CD4-positive, alpha-beta T cell treated with Interleukin-6 at 100 ng/mL for 8 hours (primary cell): Measurements from ENCODE around the gene NPM1.
"Not testable (repeated sequence)": the region's sequence is repeated elsewhere in the genome, so short reads cannot be mapped to it uniquely, and the experiment has no call there.

Source experiments
- DNase-seq: peaks from one replicate; pipeline ENCODE4 v3.0.0-alpha.2; 2020; ENCODE audit warnings: mixed read lengths, low spot score

The NPM1 gene

DNA sequence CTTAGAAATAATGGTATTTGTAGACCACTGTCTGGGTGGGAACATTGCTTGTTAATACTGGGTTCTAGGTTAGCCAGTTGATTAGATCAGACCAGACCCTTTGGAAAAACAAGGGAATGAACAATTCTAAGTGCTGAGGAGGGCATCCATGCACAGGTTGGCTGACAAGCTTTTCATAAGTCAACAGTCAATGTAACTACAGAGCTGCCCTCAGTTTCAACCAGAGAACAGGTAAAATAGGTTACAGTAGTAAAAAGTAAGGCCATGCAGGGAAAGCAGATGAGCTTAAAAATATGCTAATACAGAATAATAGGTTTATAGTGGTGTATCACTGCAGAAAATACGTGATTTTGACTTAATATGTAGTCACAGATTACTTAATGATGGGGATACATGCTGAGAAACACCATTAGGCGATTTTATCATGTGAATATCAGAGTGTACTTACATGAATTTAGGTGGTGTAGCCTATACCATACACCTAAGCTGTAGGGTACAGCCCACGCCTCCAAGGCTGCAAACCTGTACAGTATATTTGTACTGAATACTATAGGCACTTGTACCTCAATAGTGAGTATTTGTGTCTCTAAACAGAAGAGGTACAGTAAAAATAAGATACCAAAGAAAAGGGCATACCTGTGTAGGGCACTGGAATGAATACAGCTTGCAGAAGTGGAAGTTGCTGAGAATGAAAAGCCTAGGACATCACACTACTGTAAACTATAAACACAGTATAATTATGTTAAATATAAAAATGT is 25.7 kb downstream of the NPM1 start:
- DNase-seq, result no peak

DNA sequence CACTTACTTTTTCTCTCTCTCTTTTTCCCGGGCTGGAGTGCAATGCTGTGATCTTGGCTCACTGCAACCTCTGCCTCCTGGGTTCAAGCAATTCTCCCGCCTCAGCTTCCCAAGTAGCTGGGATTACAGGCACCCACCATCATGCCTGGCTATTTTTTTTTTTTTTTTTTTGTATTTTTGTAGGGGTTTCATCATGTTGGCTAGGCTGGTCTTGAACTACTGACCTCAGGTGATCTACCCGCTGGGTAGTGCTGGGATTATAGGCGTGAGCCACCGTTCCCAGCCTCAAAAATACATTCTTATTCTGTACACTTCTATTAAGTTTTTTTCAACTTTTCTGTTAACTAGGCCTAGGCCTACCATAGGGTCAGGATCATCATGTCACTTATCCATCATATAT is 26.3 kb downstream of the NPM1 start:
- DNase-seq, result not testable (repeated sequence)

DNA sequence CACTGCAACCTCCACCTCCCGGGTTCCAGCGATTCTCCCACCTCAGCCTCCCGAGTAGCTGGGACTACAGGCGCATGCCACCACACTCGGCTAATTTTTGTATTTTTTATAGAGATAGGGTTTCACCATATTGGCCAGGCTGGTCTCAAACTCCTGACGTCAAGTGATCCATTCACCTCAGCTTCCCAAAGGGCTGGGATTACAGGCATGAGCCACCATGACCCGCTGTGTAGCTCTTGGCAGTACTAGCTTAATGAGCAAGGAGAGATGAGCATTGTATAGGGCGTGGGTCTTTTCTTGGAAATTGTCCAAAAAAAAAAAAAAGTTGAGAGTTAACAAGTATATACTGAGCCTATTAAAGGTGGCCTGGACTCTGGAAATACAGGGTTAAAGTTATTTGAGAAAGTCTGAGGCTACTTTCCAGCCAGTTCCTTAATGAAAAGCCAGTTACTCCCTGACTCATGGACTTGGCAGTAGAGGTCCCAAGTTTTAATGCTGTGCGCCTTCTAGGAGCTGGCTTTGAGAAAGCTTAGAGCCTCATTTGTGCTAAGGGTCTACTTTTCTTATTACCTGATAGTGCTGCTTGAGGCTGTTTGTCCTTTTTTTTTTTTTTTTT is 27.6 kb downstream of the NPM1 start:
- DNase-seq, result no peak

DNA sequence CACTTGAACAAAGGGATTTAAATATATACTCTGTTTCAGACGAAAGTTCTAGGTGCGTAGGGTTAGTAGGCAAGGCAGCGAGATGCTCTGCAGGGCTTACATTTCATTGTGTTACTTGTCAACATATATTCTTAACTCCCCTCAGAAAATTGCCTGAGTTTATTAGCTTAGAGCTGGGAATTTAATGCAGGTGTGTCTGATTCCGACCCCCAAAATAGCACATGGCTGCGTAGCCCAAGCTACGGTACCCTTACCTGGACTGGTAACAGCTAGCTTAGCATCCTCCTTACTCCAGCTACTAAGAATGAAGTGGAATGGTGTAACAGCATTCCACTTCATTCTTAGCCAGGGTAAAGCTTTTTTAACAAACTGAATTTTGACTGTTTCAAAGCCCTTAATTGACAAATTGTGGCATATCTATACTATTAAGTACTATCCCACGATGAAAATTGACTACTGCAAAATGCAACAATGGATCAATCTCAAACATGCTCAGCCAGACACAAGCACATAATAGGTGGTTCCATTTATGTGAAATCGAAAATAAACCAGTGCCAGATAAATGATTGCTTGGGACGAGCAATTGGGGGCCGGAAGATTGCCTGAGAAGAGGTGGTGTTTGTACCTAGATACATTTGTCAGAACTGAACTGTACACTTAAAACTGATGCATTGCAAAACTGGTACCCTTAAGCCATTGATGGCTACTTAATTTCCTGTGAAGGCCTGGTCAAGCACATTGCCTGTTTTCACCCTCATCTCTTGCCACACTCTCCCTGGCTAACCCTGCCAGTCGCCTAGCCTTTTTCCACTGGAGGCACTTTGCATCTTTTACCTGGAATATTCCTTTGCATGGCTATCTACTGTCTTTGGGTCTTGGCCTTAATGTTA is 28.8 kb downstream of the NPM1 start:
- no peak for DNase-seq

DNA sequence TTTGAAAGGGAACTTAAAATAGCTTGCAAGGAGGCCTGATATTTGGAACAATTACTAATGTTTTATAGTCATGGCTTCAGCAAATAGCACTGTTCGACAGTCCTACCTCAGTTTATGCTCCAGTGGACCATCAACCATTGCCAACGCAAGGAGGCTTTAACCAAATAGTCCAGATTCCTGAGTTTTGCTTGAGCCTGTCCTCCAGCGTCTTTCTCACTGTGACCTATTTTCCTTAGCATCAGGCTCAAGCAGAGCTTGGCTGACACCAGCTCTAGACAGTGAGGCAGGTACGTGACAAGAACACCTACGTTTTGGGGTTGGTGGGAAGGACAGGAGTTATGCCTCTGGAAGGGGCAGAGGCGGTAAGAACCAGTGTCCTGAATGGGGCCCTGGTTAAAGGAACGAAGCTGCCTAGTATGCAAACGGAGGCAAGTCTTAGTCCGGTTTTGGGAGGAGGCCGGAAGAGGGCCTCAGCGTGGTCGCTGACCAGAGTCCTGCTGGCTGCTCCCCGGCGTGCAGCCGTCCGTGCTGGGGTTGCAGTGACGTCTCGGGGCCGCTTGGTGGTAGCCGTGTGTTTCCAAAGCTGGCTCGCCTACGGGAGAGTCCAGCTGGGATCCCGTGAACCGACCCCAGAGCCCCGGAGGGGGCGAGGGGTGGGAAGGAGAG is 30.8 kb downstream of the NPM1 start:
- DNase-seq, result peak; percentile 36

DNA sequence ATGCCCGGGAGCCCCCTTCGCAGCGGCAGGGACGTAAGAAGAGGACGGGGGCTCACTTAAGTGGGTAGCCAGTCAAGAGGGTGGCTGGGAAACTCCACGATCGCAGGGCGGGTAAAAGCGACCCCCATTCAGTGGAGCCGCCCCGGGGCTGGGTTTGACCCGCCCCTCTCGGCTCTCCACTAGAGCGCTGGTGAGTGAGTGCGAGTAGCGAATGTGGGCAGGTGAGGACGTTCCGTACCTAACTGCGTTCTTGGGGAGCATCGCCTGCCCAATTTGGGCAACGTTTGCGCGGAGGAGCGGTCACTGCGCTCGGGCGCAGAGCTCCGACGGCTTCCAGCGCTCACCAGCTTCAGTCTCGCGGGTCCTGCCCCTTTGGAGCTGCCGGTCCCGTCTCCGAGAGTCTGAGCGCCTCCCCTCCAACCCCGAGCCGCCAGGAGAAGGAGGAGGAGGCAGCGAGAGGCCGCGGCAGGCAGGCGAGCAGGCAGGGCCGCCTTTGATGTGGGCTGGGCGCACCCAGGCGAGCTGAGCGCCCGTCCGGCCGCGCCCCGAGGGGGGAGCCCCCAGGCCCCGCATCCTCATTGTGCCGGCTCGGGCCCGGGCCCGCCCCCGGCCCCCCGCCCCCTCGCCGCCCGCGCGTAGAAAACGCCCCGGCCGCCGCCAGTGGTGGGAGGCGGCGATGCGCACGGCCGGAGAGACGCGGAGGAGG is 31.5 kb downstream of the NPM1 start, which contains the start of gene FGF18:
Gene FGF18, plus strand, starts transcription at position 666 of the 706 bp plus-strand sequence. CDS start 553 bp downstream, outside the sequence.
- no peak for DNase-seq

DNA sequence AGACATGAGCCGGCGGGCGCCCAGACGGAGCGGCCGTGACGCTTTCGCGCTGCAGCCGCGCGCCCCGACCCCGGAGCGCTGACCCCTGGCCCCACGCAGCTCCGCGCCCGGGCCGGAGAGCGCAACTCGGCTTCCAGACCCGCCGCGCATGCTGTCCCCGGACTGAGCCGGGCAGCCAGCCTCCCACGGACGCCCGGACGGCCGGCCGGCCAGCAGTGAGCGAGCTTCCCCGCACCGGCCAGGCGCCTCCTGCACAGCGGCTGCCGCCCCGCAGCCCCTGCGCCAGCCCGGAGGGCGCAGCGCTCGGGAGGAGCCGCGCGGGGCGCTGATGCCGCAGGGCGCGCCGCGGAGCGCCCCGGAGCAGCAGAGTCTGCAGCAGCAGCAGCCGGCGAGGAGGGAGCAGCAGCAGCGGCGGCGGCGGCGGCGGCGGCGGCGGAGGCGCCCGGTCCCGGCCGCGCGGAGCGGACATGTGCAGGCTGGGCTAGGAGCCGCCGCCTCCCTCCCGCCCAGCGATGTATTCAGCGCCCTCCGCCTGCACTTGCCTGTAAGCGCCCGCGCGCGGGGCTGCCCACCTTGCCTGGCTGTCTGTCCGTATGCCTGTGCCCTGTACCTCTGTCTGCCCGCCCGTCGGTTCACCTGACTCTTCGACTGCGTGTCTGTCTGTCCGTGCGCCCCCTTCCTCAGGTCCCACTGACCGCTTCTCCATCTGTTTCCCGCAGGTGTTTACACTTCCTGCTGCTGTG is 32.2 kb downstream of the NPM1 start:
- DNase-seq, result no peak

DNA sequence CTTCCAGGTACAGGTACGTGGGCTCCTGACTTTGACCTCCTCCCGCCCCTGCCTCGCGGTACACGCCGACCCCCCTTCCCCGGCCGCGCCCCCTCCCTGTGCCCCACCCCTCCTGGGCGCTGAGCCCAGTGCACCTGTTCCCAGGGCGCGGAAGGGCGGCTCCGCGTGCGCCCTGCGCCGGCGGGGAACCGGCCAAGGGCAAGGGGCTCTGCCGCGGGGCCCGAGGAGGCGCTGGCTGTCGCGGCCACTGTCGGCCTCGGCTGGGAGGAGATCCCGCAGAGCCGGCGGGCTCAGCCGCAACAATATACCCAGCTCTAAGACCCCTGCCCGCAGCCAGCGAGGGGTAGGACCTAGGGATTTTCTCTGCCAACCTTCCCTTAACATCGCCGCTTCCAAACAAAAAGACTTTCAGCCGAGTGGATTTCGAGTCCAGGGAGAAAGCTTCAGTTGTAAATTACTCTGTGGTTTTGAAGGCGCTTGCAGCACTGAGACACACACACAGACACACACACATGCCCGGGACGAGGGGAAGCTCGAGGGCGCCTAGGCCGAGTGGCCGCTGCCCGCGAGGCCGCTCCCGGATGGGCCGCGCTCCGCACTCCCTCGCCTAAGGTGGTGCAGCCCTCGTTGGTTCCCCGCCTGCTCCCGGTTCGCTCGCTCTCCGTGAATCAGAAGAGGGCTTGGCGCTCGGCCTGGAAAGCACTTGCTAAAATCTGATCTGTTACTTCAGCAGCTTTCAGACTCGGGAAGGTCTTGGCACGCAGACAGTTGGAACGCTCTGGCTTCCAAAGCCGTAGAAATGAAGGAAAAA is 33.0 kb downstream of the NPM1 start:
- no peak for DNase-seq

DNA sequence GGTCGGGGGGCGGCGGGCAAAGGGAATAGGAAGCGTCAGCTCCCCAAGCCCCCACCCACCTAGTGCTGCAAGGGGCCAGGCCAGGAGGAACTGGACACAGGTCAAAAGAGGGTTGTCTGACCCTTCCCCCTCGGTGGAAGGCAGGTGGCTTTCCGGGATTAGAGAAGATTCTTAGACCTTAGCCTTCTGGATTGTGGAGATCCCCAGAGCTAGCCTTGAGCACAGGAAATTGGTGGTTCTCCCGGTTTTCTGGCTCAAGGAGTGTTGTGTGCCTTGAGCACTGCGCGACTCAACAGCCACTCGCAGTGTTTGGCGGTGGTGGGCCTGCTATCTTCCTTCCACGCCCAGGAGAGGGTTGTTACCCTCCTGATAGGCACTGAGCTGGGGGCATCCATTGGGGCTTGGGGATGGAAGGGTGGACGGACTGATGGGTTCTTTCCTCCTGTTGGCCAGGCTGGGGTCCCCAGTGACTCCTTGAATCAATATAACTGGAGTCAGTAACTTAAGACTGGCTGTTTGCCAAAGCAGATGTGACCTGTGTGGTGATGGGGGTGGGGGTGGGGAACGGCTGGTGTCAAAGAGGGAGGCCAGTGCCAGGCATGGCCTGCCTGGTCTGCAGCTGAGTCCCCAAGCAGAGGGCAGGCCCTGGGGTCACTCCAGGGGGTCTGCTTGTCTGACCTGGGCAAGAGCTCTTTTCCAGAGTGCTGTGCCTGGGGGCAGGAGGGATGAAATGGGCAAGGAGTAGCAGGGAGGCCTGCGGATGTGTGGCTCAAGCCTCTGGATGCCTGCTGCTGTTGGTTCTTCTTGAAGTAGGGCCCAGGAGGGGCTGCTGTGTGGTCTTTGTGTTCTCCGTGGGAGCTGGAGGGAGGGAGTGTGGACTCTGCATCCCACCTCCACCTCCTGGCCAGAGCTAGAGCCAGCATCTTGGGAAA is 33.9 kb downstream of the NPM1 start:
- DNase-seq, result no peak

DNA sequence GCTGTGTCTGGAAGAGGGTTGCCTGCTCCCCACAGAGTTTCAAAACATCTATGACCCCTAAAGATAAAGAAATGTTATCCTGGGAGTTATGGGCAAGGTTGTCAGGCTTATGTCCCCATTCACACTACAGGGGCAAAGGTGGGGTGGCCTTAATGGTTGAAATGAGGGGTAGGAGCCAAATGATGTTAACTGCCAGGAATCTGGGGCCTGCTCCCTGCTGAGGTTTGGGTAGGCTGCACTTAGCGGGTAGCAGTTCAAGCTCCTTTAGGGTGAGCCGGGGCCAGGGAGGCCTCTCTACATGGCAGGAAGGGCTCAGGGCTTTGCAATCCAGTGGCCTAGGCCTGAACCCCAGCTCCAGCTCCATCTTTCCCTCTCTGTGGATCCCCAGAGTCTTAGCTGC is 34.8 kb downstream of the NPM1 start:
- no peak for DNase-seq

DNA sequence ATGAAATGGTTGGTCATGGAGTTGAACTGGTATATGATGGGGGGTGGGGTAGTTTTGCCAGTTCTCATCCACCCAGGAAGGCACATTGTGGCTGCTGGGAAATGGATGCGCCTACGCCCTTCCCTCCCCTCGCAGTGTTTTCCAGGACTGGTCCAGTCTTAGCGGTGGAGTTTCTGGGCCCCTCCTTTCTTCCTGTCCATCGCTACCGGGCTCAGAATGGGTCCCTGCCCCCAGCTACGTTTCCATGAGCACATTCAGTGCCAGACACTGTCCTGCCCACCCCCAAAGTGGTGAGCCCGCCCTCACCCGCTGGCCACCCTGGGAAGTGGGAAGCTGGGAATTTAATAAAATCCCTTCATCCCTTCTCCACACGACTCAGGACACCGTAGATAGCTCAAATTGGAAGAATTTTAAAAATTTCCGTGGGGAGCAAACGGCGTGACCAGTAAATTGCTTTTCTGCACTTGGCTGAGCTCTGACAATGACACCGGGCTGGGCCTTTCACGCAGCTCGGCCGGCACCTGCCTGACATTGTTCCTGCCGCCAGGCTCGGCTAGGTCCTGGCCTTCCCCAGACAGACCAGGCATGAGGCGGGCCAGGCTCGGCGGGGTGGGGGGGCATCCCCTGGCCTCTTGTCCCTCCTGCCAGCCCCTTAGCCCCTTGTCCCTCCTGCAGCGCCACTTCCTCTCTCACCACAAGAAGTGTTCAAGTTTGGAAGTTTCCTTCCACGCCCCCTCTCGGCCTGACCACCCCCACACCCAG is 35.4 kb downstream of the NPM1 start:
- no peak for DNase-seq

DNA sequence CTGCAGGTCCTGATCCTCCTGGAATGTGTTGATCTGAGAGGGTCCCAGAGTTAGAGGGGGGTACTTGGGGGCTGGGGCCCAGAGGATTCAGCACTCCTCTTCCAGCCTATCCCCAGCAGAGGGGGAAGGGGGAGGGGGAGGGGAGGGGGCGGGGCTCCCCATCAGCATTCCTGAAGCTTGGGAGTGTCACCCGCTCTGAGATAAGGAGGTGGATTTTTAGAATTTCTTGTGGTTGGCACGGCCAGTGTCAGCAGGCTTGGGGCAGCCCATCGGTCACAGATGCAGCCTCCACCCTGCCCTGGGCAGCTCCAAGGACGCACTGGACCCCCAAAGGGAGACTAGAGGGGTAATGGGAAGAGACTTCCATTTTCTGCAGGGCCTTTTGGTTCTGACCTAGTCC is 37.1 kb downstream of the NPM1 start:
- DNase-seq, result no peak

DNA sequence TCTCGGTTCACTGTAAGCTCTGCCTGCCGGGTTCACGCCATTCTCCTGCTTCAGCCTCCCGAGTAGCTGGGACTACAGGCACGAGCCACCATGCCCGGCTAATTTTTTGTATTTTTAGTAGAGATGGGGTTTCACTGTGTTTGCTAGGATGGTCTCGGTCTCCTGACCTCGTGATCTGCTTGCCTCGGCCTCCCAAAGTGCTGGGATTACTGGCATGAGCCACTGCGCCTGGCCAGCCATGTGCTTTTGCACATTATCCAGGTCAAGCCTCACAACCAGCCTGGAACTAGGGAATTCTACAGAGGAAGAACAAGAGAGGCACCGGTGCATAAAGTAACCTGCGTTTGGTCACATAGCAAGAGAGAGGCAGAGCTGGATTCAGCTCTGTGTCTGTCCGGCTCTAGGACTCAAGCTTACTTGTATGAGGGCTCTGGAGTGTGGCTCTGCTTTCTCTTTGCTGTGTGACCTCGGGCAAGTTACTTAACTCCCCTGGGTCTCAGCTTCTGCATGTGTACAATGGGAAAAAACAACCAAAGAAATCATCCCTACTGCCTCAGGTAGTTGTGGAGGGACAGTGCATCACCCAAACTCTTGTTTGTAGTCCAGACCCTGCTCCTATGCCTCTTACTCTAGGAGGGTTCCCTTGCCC is 38.1 kb downstream of the NPM1 start:
- no peak for DNase-seq

DNA sequence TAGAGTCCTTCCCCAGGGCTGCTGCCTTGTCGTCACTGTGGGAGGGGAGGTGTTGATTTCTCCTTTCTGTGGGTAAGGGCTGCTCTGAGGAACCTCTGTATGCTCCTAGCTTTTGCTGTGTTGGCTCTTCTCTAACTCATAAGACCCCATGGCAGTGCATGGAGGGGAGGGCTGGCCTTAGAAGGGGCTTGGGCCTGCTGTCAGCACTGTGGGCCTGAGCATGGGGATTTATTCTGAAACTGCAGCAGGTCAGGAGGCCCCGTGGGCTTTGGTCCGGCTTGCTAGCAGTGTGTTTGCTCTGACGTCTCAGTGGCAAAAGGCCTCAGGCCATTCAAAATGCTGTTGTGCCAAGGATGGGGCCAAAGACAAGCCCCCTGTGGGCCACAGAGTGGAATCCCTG is 38.6 kb downstream of the NPM1 start:
- DNase-seq, result no peak

DNA sequence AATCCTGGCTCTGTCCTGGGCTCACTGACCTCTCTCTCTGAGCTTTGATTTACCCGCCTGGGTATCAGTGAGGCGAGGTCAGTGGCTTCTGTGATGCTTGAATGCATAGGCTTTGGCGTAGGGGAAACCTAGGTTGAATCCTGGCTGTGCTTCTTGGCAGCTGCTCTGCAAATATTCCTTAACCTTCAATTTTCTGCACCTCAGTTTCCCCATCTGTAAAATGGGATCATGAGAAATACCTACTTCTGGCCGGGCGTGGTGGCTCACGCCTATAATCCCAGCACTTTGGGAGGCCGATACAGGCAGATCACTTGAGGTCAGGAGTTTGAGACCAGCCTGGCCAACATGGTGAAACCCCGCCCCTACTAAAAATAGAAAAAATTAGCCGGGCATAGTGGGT is 39.0 kb downstream of the NPM1 start:
- no peak for DNase-seq

DNA sequence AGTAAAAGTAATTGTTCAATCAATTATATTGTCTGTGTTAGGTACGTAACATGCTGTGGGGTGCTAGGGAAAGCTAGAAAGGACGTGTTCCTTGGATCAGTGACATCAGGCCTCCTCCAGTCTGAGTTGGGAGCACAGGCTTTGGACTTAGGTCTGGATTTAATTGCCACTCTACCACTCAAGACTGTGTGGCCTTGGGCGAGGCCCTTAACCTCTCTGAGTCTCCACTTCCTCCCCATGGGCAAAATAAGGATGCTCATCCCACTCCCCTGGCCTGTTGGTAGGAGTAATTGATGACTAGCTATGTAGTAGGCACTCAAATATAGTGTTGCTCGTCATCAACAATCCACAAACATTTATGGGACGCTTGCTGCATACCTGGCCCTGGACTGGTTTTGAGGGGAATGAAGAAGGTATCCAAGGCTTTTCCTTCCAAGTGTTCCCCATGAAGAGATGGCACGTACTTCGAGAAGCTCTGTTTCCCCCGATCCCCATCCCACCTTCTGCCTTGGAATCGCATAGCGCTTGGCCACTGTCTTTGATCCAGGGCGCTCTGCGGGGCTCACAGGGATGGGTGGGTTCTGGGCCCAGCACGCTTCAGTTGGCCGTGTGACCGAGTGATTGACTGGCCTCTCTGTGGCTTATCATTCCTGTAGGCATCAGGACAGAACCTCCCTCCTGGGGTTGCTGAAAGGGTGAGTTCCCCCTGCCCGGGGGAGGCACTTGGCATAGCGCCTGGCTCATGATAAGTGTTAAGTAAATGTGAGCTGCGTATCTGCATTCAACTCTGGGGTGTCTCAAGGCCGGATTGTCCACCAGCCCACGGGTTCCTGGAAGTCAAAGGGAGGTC is 39.9 kb downstream of the NPM1 start:
- no peak for DNase-seq
